HG03521 (cell line): ENCODE data around the gene PIP5K1C.

Source experiments
- ATAC-seq: cut with Tn5 transposase; IDR thresholded peaks from one replicate; pipeline ENCODE4 v1.9.1; 2021; ENCODE audit warnings: mild to moderate bottlenecking, moderate library complexity; ENCODE audit not compliant: unreplicated experiment

PIP5K1C gene

GRCh38 chr19:3695124-3695733, 5.0 kb downstream of the PIP5K1C start:
- no peak for ATAC-seq

GRCh38 chr19:3694361-3695123, 5.7 kb downstream of the PIP5K1C start:
- no peak for ATAC-seq

GRCh38 chr19:3693025-3693925, 7.0 kb downstream of the PIP5K1C start:
- no peak for ATAC-seq

- ATAC-seq: no peak
Observed at GRCh38 chr19:3692141-3693024, 7.9 kb downstream of the PIP5K1C start.

GRCh38 chr19:3691726-3692125, 8.5 kb downstream of the PIP5K1C start:
- ATAC-seq: no peak

GRCh38 chr19:3691372-3691716, 8.9 kb downstream of the PIP5K1C start:
- ATAC-seq: no peak

GRCh38 chr19:3690551-3691371, 9.5 kb downstream of the PIP5K1C start:
- no peak for ATAC-seq

- no peak for ATAC-seq
Observed at GRCh38 chr19:3687774-3688706, 12.2 kb downstream of the PIP5K1C start.

- no peak for ATAC-seq
Observed at GRCh38 chr19:3687393-3687773, 12.9 kb downstream of the PIP5K1C start.

- no peak for ATAC-seq
Observed at GRCh38 chr19:3684817-3685410, 15.4 kb downstream of the PIP5K1C start.

GRCh38 chr19:3684054-3684816, 16.0 kb downstream of the PIP5K1C start:
- ATAC-seq: no peak

- ATAC-seq: no peak
Observed at GRCh38 chr19:3683405-3684053, 16.7 kb downstream of the PIP5K1C start.

- ATAC-seq: no peak
Observed at GRCh38 chr19:3682741-3683404, 17.4 kb downstream of the PIP5K1C start.

GRCh38 chr19:3682286-3682685, 18.0 kb downstream of the PIP5K1C start:
- ATAC-seq: no peak

- ATAC-seq: no peak
Observed at GRCh38 chr19:3680939-3681338, 19.3 kb downstream of the PIP5K1C start.

- no peak for ATAC-seq
Observed at GRCh38 chr19:3679581-3679980, 20.7 kb downstream of the PIP5K1C start.

- no peak for ATAC-seq
Observed at GRCh38 chr19:3679138-3679537, 21.1 kb downstream of the PIP5K1C start.
